NCI-H187 treated with DMSO at 0.1 percent for 48 hours (cell line): ENCODE data around the gene LMAN2L.

ENCODE experiments used
- DNase-seq: peaks from one replicate; lab custom pipeline; 2025; lab: John Stamatoyannopoulos, UW

LMAN2L gene

DNA sequence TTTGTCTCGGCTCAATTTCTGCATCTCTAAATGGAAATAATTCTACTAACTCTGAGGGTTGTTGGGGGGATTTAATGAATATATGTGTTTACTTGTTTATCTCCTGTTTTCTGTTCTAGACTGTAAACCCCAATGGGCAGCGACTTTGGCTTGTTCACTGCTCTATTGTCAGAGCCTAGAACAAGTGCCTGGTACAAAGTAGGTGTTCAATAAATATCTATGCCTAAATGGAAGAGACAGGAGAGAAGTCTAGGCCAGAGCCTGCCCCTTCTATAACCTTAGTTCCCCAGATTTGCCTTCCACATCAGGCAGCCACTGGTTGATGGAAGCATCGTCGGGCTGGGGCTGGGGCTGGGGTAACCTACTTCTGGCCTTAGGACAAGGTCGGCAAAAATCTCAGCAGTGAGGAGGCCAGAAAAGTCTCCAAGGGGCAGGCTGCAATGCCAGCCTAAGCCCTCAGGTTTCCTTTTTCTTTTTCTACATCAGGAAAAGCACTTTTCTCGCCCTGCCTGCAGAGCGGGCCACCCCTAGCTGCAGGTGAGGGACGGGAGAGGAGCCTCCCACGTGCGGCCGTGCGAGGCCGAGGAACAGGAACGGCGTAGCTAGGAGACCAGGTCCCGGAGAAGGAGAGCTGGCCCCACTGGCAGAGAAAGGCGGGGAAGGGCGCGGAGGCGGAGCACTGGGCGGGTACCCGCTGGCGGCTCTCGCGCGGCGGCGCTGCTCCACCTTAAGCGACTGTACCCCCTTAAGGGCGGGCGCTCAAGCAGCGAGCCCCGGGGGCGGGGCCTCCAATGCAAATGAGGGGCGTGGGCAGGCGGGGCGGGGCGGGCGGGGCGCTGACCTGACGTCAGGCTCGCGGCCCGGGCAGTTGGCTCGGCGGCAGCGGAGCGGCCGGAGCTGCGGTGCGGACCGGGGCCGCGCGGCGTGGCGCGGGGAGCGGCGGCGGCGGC lies 20.4 kb upstream of the LMAN2L start, which contains the start of gene CNNM4:
CNNM4 (plus strand) TSS at position 867 of the 950 bp plus-strand sequence. CDS start 98 bp downstream, outside the sequence.
- DNase-seq, result peak; percentile 82

DNA sequence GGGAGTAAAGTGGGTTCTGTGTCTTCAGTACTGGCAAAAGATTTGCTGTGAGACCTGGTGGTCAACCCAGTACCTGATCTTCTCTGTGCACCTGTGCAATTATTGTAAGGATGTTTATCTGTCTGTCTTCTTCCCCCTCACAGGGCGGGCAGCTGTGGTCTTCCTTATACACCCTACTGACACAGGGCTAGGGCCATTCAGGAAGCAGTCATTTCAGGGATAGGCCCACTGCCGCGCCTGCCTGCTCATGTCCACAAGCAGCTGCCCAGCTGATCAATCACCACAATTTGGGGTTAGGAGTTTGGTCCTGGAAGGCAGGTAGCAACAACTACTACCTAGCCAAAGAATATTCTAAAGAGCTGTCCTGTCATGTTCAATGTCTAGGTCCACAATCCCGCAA lies 19.7 kb upstream of the LMAN2L start:
- DNase-seq, result no peak

DNA sequence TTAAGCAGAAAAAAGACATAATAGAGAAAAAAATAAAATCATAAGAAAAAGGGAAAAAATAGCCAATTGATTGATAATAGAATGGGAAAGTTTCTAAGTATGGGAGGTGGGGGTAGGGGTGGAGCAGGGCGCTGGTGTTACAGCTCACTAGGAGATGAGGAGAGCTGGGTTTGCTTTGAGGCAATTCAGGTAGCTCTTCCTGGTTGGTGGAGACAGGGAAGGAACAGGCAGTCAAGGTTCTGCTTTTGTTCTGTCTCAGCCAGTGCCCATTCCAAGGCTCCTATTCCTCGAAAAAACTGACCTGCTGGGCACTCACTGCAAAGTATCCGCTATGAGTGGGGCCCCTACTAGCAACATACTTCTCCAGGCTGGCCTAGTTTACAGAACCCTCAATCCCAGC lies 19.1 kb upstream of the LMAN2L start:
- no peak for DNase-seq

DNA sequence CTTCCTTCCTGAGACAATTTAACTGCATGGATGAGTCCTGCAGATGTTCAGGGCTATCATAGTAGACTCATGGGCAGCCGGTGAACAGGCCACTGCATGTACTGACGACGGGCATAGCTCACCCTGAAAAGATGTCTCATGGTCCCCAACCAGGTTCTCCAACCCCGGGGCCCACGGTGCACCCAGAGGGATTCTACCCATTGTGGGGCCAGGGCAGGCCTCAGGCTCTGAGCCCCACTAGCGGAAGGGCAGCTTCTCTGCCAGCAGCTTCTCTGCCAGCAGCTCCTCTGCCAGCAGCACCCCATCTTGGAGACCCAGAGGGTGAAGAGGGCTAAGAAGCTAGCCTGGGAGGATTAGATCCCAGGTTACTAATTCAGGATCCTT lies 17.6 kb upstream of the LMAN2L start:
- DNase-seq, result no peak

DNA sequence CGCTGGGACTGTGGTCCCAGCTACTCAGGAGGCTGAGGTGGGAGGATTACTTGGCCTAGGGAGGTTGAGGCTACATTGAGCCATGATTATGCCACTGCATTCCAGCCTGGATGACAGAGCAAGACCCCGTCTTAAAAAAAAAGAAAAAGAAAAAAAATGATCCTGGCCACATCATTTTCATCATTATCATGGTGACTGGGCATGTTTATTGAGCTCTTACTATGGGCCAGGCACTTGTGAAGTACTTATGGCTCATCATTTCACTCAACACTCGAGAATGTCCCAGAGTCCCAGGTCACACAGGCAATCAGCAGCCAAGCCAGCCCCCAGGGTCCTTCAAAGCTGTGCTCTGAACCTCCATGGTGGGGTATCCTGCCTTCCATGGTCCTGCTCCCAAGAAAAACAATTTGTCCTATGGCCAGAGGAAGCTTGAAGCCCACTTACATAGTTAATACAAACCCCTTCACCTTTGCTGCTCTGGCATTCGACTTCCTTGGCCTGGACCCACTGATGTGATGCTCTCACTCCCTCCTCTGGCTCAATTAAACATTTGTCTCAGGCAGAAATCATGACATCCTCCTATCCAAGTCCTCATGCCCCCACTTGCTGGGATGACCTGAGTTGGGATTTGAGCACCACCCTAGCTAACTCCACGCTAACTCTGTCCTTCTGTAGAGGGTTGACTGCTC lies 17.1 kb upstream of the LMAN2L start:
- DNase-seq, result no peak

DNA sequence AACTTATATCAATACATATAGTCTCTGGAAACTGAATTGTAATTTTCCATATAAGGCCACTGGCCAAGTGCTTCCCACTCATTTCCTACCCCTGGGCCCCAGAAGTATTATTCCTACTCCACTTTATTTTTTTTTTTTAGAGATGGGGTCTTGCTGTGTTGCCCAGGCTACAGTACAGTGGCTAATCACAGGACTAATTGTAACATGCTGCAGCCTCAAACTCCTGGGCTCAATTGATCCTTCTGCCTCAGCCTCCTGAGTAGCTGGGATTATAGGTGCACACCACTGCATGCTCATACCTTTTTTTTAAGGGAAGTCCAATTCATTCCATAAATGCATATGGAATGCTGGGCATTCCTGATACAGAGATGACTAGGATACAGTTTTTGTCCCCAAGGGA lies 14.5 kb upstream of the LMAN2L start:
- no peak for DNase-seq

DNA sequence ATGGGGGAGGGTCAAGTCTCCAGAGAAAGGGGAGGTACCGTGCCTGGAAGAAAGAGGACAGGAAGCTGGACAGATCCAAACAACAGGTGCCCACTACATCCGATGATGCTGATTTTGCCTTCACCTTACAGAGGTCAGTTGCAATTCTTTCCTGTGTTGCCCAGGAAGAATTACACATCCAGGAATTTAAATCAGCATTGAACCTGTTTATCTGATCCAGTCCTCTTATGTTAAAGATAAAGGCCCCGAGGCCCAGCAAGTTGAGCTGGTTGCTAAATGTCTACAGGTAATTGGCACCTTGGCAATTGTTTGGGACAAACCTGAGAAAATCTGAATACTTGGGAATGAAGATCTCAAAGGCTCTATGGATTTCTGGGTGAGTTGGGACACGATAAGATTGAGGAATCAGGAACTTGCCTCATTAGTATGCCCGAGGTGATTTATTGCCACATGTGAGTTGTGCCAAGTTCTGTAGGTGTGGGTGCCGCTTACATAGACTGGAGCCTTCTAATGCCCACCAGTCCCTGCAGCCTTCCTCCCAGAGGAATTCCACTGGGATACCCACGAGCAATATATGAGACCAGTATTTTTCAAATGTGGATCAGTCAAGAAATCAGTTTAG lies 13.9 kb upstream of the LMAN2L start:
- no peak for DNase-seq

DNA sequence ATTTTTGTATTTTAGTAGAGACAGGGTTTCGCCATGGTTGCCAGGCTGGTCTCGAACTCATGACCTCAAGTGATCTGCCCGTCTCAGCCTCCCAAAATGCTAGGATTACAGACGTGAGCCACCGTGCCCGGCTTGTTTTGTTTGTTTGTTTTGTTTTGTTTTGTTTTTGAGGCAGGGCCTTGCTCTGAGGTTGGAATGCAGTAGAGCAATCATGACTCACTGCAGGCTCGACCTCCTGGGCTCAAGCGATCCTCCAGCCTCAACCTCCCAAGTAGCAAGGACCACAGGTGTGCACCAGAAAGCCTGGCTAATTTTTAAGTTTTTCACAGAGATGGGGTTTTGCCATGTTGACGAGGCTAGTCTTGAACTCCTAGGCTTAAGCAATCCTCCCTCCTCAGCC lies 11.9 kb upstream of the LMAN2L start:
- DNase-seq, result no peak

DNA sequence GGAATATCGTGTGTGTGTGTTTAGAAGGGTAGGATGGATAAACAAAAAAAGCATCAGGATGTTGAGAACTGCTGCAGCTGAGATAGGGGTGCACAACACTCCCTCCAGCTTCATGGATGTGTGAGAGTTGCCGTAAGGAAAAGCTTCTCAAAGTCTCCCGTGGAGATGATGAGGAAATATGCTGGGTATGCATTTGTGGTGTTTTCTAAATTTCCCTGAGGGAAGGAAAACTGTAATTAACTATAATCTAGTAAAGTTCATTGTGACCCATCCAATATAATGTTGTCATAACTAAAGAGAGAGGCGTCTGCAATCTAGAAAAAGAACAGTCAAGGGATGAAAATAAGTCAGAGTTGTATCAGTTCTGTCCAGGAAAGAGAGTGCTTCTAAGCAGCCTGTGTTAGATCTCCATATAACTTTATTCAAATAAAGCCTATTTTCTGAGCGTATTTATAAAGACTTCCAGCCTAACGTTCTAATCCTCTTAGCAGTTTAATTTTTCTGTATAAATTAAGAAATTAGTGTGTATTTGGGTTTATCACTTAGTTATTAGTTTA lies 7.3 kb upstream of the LMAN2L start:
- no peak for DNase-seq

DNA sequence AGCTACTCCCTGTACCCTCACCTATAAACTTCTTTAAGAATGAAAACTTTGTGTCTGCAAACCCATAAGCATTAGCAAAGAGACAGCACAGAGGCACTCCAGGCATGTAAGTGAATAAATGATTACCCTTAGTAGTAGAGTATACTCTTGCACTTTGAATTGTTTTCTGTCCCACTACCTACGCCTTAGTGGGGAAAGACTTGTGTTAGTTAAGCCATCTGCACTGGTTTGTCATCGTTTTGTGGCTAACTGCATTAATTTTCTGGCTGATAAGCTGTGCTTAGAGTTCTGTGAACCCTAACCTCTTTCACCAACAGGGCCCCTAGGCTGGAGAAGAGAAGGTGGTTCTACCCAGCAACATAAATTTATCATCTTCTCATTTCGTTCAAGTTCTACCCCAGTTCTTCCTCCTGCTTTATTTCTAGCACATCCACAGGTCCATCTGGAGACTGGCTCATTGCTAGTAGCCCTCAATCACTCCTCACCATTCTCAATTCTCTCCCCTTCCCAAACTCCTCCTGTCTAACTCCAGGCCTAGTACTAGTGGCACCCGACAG lies 710 bp downstream of the LMAN2L start:
- DNase-seq, result no peak

DNA sequence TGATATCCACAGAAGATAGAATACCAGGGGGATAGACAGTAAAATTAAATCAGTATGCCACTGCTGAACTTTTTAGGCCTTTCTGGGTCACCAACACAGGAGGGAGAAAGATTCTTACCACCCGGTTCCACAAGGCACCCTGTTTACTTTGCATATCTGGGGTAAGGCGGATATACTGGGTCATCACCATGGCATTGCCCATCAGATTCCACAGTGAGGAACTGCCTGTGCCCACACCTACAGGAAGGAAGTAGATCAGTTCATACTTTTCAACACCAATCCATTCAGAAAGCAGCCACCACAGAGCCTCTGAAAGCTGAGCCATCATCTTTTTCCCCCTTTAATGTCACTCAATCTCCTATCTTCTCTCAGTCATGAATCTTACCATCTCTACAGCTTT lies 2.0 kb downstream of the LMAN2L start:
- DNase-seq, result no peak

DNA sequence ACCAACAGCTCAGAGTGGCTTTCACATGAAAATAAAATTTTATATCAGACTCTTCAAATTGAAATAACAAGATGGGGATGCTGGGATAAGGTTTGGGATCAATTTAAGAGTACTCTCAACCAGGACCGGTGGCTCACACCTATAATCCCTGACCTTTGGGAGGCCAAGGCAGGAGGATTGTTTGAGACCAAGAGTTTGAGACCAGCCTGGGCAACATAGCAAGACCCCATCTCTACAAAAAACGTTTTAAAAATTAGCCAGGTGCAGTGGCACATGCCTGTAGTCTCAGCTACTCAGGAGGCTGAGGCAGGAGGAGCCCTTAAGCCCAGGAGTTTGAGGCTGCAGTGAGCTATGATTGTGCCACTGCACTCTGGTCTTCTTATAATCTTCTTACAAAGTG lies 2.6 kb downstream of the LMAN2L start:
- no peak for DNase-seq

DNA sequence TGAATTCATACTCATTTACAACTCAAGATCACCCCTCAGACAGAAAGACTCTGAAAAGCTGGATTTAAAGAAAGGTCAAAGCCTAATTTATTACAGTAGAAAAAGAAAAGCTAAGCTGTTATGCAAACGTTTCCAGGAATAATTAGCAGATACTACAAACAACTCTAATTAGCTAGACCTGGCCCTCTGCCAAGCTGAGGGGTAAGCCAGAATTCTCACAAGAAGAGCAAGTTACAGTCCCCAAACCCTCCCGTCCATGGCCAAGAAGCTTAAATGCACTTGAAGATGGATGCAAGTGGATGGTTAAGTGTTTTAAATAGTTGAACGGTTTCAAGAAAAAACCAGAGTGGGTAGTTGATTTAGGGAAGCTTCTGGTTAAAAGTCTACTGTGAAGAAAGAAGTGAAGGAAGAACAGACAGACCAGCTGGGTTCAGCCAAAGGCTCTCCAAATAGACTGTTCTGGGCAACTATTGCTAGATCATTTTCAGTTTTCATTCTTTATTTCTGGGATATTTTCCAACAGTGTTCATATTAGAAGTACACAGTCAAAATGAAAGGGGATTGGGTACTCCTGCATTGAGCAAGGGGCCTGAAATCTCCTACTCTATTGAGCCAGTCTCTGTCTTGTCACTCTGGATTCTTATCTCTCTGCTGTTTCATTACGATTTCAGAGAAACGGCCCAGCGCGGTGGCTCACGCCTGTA lies 4.8 kb downstream of the LMAN2L start:
- no peak for DNase-seq

DNA sequence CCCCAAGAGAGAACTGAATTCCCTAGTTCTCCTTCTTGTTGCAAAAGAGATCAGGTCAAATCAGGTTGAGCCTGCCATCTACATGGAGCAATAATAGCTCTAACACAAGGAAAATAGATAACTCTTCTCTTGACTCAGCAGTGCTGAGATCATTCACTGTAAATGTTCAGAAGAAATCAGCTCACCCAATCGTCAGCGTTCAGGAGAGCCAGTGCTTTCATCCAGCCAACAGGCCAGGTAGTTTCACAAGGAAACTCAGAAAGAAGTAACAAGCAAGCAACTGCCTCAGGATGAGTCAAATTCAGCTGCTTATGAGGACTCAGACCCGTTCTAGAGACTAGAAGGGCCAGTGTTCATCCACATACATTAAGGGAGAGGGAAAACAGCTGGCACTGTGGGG lies 5.9 kb downstream of the LMAN2L start:
- no peak for DNase-seq

DNA sequence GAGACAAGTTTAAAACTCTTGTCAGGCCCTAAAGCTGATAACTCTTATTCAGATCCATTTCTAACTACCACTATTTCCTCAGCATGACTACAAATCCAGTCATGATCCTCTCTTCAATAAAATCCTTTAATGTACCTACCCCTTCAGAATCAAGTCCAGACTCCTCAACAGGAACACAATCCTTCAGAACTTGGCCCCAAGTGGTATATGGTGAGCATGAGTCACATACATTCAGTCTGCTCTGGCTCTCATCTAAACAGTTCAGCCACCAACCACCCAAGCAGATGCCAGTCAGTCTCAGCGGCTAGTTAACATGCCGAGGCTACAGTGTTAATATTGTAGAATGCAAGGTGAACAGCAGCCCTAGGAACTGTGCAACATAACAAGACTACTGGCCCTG lies 9.7 kb downstream of the LMAN2L start:
- no peak for DNase-seq

DNA sequence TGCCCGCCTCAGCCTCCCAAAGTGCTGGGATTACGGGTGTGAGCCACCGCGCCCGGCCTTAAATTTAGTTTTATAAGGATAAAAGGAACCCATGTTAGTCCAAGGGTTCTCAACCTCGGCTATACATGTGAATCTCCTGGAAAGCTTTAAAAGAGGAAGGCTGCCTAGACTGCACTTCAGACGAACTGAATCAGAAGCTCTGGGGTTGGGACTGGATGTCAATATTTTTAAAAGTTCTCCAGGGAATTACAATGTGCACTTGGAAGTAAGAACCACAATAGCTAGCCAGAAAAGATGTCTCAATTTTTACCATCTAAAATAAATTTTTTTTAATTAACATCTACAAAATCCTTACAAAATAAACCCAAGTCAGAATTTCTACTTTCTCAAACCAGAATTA lies 10.1 kb downstream of the LMAN2L start:
- DNase-seq, result no peak

DNA sequence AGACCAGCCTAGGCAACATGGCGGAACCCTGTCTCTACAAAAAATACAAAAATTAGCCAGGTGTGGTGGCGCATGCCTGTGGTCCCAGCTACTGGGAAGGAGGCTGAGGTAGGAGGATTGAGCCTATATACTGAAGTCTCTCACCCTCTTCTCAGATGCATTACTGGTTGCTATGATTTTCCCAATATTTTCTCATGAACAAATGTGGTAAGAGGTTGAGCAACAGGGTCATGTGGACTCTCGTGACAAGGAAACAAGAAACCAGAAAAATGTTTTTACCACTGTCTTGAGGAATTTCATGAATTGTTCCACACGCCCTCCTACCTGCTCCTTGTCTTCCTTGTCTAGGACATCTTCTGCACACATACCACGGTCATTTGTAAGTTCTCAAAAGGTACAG lies 12.4 kb downstream of the LMAN2L start:
- no peak for DNase-seq

DNA sequence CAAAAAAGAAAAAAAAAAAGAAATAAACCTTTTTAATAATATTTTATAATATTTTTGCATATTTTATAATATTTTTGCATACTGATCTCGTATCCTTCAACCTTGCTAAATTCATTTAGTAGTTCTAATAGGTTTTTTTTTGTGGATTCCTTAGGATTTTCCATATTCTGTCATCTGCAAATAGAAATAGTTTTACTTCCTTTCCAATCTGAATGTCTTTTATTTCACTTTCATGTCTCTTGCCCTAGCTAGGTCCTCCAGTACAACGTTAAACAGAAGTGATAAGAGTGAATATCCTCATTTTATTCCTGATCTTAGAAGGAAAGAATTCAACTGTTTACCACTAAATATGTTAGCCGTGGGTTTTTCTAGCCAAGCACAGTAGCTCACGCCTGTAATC lies 13.7 kb downstream of the LMAN2L start:
- no peak for DNase-seq

DNA sequence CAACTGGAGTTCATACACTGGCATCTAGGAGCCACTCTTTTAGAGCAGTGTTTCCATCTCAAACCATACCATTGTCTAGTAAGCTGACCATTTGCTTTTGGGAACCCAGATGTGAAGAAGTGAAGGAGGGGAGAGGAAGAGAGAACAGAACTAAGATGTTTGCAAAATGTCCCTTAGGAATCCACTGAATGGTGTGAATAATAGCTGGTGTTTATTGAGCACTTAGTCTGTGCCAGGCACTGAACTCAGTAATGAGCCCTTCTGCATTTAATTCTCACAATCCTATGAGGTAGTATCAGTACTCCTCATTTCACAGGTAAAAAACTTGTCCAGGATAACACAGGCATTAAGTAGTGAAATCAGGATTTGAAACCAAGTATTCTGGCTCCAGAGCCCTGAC lies 23.5 kb downstream of the LMAN2L start:
- DNase-seq, result no peak

DNA sequence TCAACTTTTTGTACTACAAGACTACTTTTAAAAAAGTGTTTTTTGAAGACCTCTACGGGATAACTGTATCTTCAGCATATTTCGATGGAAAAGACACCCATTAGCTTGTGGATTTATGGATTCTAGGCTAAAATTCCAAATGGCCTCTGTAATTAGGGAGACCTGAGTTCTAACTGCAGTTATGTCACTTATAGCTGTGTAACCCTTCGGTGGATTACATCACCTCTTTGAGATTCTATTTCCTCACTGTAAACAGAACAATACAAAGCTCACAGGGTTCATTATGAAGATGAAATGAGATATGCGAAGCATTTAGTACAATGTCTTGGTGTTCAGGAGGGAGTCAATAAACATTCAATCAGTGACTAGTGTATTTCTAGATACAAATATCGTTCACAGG lies 24.2 kb downstream of the LMAN2L start:
- DNase-seq, result no peak

DNA sequence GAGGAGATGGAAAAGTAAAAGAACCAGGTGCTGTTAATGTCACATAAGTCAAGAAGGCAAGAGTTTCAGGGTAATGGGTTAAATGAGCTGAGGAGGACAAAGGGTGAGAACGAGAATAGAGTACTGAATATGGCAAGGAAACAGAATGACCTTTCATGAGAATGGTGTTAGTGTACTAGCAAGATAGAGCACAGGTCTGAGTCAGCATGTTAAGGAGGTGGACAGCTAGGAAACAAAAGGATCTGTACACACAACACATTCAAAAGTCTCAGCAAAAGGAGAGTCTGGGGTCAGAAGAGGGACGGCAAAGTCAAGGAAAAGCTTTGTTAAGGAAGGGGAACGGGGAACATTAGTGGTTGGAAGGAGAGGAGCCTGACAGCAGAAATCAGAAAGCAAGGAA lies 28.9 kb downstream of the LMAN2L start:
- no peak for DNase-seq
